ENCODE results near the gene KCNJ1. TPM values are rescaled to one million over a fixed set of nuclear protein-coding genes. Genes with fewer than 3 reads are reported as not detected.
A peak's percentile ranks its signal among the peaks of the same experiment; 100 is the strongest.

Gene KCNJ1
- total RNA-seq, 2 experiments from 2014 or later = not detected

DNA sequence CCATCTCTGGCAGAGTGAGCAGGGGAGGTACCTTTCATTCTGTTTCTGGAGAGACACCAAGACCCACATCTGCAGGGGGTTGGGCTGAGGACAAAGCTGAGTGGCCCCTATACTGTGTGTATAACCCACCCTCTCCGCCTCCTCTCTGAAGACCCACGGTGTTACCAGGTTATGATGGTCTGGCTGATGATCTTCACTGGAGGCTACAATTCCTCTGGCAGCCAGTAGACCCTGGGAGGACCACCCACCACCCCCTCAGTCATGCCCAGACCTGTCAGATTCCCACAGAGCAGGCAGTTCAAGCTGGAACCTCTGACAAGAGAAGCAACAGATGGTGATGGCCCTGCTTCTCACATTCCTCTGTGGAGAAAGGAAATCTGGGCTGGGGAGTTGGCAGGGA is 11.4 kb upstream of the KCNJ1 start:
- H3K36me3 Mint-ChIP-seq = no peaks in the 10 kb centered on the region
- H3K27me3 Mint-ChIP-seq = peaks cover 13% of the 10 kb centered on the region
- H3K27ac Mint-ChIP-seq = no peak overlapping the region
- no peak overlapping the region for H3K4me3 Mint-ChIP-seq
- H3K4me1 Mint-ChIP-seq = no peaks in the 10 kb centered on the region
- no peaks in the 10 kb centered on the region for H3K9me3 Mint-ChIP-seq
- DNase-seq = no peak

DNA sequence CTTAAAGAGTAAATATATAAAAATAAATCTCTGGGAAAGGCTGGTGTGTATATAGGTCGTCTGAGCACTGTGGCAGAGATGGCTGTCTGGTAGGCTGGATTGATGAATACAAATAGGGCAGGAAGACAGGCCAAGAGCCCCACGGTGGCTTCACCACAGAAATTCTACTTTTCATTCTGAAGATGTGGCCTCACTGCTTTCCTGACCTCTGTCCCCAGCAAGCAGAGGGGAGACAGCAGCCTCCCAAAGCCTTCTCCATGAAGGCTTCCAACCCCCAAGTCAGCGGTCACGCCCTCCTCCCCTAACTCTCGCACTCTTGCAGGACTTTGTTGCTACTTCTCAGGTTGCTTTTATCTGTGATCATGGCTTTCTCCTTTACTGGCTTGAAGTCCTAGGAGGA is 10.6 kb upstream of the KCNJ1 start:
- no peaks in the 10 kb centered on the region for H3K9me3 Mint-ChIP-seq
- H3K4me1 Mint-ChIP-seq = peaks cover 5% of the 10 kb centered on the region
- peaks cover 6% of the 10 kb centered on the region for H3K27me3 Mint-ChIP-seq
- no peak for DNase-seq
- H3K4me3 Mint-ChIP-seq = no peak overlapping the region
- no peaks in the 10 kb centered on the region for H3K36me3 Mint-ChIP-seq
- H3K27ac Mint-ChIP-seq = no peak overlapping the region

DNA sequence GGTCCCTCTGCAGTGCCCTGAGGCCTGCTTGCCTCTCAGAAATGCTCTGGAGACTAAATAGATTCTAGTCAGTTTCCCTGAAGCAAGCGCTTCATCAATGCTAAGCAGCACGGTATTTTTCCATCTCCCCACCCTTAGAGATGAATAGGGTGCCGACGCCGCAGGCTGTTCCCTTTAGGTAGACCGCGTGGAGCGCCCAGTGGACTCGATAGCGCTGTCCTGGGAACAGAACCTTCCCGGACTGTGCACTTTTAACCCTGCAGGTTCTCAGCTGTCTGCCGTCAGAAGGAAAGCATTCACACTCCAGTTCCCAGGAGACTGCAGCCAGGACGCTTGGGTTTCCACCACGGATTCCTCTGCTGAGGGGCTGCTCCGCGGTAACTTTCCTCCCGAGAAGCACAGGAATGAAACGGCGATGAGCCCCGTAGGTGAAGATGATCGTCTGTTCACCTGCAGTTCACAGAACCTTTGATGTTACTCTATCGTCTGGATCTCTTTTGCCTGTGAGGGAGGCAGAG is 9.1 kb upstream of the KCNJ1 start:
- H3K9me3 Mint-ChIP-seq = no peaks in the 10 kb centered on the region
- H3K27me3 Mint-ChIP-seq = no peaks in the 10 kb centered on the region
- DNase-seq = no peak
- no peak overlapping the region for H3K27ac Mint-ChIP-seq
- no peak overlapping the region for H3K4me3 Mint-ChIP-seq
- H3K36me3 Mint-ChIP-seq = no peaks in the 10 kb centered on the region
- peaks cover 5% of the 10 kb centered on the region for H3K4me1 Mint-ChIP-seq

GRCh38 chr11:128874427-128874826 is 7.3 kb upstream of the KCNJ1 start:
- Mint-ChIP-seq H3K27ac (no peak overlapping the region), H3K9me3 (no peaks in the 10 kb centered on the region), H3K27me3 (no peaks in the 10 kb centered on the region), H3K4me3 (no peak overlapping the region), H3K4me1 (peaks cover 5% of the 10 kb centered on the region), H3K36me3 (no peaks in the 10 kb centered on the region)
- DNase-seq = no peak

GRCh38 chr11:128872594-128872993 is 5.5 kb upstream of the KCNJ1 start:
- Mint-ChIP-seq H3K4me1 (peaks cover 5% of the 10 kb centered on the region), H3K27ac (no peak overlapping the region), H3K4me3 (no peak overlapping the region), H3K27me3 (no peaks in the 10 kb centered on the region), H3K9me3 (no peaks in the 10 kb centered on the region), H3K36me3 (no peaks in the 10 kb centered on the region)
- DNase-seq = no peak

DNA sequence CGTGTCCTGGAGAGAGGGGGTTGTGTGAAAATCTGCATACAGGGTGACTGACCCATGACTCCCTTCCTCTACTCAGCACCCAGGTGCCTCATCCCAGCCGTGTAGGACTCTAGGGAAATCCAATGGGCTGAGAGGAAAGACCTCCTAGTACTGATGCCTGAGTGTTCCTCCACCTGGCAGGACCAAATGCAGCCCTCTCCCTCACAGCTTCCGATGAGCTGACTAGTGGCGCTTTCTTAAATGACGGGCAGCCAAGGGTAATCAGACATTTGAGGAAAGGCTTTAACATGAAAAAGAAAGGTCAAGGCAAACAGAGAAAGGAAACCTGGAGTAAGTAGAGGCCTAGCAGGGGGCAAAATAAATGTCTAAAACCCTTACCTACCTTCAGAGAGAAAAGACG is 5.0 kb upstream of the KCNJ1 start:
- Mint-ChIP-seq H3K9me3 (no peaks in the 10 kb centered on the region), H3K4me1 (peaks cover 5% of the 10 kb centered on the region), H3K27me3 (no peaks in the 10 kb centered on the region), H3K27ac (no peak overlapping the region), H3K36me3 (no peaks in the 10 kb centered on the region), H3K4me3 (no peak overlapping the region)
- no peak for DNase-seq

DNA sequence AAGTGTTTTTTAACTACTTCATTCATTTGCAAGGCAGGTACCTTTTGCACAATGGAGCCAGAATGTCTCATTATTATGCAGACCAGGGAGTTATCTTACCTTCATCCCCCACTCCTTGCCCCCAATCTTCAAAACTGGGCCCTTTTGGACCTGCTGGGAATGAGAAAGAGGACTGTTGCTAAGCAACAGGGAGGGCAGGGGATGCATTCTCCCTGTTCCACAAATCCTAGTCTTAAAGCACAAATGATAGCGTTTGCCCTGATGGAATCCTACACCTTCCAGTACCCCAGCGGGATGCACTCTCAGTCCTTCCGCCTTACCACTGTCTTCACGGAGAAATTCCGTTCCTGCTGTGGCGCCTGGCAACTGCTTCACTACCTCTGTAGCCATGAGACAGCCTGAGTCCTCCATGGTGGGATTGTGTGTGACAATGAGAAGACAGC is 4.1 kb upstream of the KCNJ1 start:
- Mint-ChIP-seq H3K36me3 (no peaks in the 10 kb centered on the region), H3K27ac (no peak overlapping the region), H3K27me3 (no peaks in the 10 kb centered on the region), H3K9me3 (no peaks in the 10 kb centered on the region), H3K4me1 (peaks cover 5% of the 10 kb centered on the region), H3K4me3 (no peak overlapping the region)
- no peak for DNase-seq

GRCh38 chr11:128868841-128869671 is 2.0 kb upstream of the KCNJ1 start:
- Mint-ChIP-seq H3K4me1 (peaks cover 5% of the 10 kb centered on the region), H3K36me3 (no peaks in the 10 kb centered on the region), H3K27ac (no peak overlapping the region), H3K27me3 (no peaks in the 10 kb centered on the region), H3K4me3 (no peak overlapping the region), H3K9me3 (no peaks in the 10 kb centered on the region)
- DNase-seq = no peak

DNA sequence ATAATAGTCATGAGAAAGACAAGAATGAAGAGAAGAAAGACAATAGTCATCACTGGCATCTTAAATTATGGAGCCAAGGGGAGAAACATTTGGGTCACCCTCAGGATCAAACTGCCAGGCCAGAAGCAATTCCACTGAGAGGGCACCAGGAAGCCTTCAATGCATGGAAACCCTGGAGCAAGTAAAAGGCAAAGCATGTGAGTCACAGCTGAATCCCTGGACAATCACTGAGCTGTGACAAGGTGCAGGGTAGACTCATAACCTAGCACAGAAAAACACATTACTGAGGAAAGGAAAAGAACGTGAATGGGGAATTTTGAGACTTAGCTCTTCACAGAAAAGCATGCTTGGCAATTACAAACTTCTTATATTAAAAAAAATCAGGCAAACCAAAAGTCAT is 1.6 kb downstream of the KCNJ1 start:
- Mint-ChIP-seq H3K36me3 (no peaks in the 10 kb centered on the region), H3K27me3 (no peaks in the 10 kb centered on the region), H3K4me3 (no peak overlapping the region), H3K27ac (no peak overlapping the region), H3K9me3 (no peaks in the 10 kb centered on the region), H3K4me1 (no peaks in the 10 kb centered on the region)
- no peak for DNase-seq

GRCh38 chr11:128862908-128863660 is 4.0 kb downstream of the KCNJ1 start:
- Mint-ChIP-seq H3K27ac (no peak overlapping the region), H3K36me3 (no peaks in the 10 kb centered on the region), H3K4me3 (no peak overlapping the region), H3K27me3 (no peaks in the 10 kb centered on the region), H3K9me3 (no peaks in the 10 kb centered on the region), H3K4me1 (peaks cover 3% of the 10 kb centered on the region)
- no peak for DNase-seq

DNA sequence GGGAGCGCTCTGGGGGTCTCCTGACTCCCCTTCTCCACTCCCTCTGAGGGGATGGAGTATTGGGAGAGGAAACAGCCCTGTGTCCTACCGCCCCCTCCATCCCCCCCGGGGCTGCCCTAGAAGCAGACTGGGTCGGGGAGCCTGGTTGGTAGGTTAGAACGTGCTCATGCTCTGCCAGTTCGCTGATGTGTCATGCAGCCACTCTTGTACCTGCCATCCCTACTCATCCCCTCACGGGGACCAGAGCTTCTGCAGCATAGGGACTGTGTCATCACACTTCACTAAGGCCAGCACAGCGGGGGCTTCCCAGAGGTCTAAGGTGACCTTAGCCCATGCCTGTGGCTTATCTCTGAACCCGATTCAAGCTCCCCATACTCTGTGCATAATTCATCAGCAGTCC is 4.7 kb downstream of the KCNJ1 start:
- Mint-ChIP-seq H3K27ac (no peak overlapping the region), H3K4me3 (no peak overlapping the region), H3K27me3 (no peaks in the 10 kb centered on the region), H3K9me3 (no peaks in the 10 kb centered on the region), H3K36me3 (no peaks in the 10 kb centered on the region), H3K4me1 (peaks cover 3% of the 10 kb centered on the region)
- DNase-seq = no peak

GRCh38 chr11:128860571-128861361 is 6.3 kb downstream of the KCNJ1 start:
- Mint-ChIP-seq H3K36me3 (no peaks in the 10 kb centered on the region), H3K4me1 (peaks cover 3% of the 10 kb centered on the region), H3K27ac (no peak overlapping the region), H3K9me3 (no peaks in the 10 kb centered on the region), H3K4me3 (no peak overlapping the region), H3K27me3 (no peaks in the 10 kb centered on the region)
- DNase-seq = no peak

DNA sequence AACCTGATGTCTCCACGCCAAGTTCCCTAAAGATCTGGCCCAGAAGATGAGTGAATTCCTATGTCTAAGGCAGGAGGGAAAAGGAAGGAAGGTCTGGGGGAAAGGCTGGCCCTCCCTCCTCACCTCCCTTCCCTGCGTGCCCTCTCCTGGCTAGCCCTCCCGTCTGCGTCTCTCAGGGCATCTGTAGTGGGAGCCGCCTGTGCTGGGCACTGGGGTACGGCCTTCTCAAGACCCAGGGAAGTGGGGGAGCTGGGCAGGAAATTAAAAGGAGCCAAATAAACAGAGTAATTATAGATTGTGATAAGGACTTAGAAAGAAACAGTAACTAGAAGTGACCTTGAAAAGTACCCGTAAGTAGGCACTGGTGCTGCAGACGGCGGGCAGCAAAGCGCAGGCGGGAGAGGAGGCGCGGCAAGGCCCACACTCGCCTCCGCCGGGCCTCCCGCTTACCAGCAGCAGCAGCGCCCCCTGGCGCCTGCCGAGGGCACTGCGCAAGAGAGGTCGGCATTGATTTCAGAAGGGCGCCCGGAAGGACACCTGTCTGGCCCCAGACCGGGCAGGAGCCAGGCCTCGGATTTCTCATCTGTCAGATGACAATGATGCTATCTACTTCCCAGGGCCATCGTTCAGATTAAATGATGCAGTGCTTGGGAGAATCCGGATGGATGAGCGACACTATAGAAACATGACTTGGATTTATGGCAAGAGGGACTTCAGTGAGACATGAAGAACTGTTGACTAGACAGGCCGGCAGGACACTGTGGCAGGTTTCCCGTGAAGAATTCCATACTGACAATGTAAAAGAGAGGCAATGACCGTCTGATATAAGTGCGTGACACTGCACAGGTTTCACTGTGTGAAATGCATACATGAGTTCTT is 7.3 kb downstream of the KCNJ1 start:
- Mint-ChIP-seq H3K27me3 (no peaks in the 10 kb centered on the region), H3K4me1 (peaks cover 3% of the 10 kb centered on the region), H3K27ac (no peak overlapping the region), H3K36me3 (no peaks in the 10 kb centered on the region), H3K9me3 (no peaks in the 10 kb centered on the region), H3K4me3 (no peak overlapping the region)
- peak; percentile 80 for DNase-seq

GRCh38 chr11:128857341-128857740 is 9.8 kb downstream of the KCNJ1 start:
- no peaks in the 10 kb centered on the region for H3K9me3 Mint-ChIP-seq
- no peak for DNase-seq
- H3K36me3 Mint-ChIP-seq = no peaks in the 10 kb centered on the region
- no peak overlapping the region for H3K27ac Mint-ChIP-seq
- no peaks in the 10 kb centered on the region for H3K27me3 Mint-ChIP-seq
- H3K4me3 Mint-ChIP-seq = no peak overlapping the region
- H3K4me1 Mint-ChIP-seq = peaks cover 3% of the 10 kb centered on the region
